ENCODE measurements around the gene UVSSA.

Gene UVSSA

GRCh38 chr4:1348746-1349145 lies 1.7 kb downstream of the UVSSA start:
- Histone ChIP-seq H3K4me3 (no peak overlapping the region), H3K27ac (no peak overlapping the region)
- TF ChIP-seq POLR2AphosphoS5 (IDR thresholded peaks at IDR 0.05; ENCODE audit: borderline replicate concordance, low read depth, low read length) (no peak), EZH2 (IDR thresholded peaks at IDR 0.05) (no peak), FOXP2 (optimal IDR thresholded peaks at IDR 0.05; ENCODE audit: control extremely low read depth, extremely low read length, insufficient read depth) (no peak)

GRCh38 chr4:1349359-1350168 lies 2.6 kb downstream of the UVSSA start:
- no peak for DNase-seq (ENCODE audit: low read depth, low spot score)
- Histone ChIP-seq H3K36me3 (ENCODE audit: insufficient read depth, low read length) (no peaks in the 10 kb centered on the region; the same call in 1 of the 2 replicates), H3K27ac (no peak overlapping the region), H3K9ac (ENCODE audit: insufficient read length) (no peak overlapping the region), H3K4me3 (no peak overlapping the region), H3K9me3 (ENCODE audit: low read depth, low read length) (no peaks in the 10 kb centered on the region)
- TF ChIP-seq EZH2 (IDR thresholded peaks at IDR 0.05) (no peak), FOXP2 (optimal IDR thresholded peaks at IDR 0.05; ENCODE audit: control extremely low read depth, extremely low read length, insufficient read depth) (no peak), POLR2AphosphoS5 (IDR thresholded peaks at IDR 0.05; ENCODE audit: borderline replicate concordance, low read depth, low read length) (no peak)

More at GRCh38 chr4:1348746-1349145, 1.7 kb downstream of the UVSSA start:
- no peaks in the 10 kb centered on the region; the same call in 1 of the 2 replicates for H3K36me3 ChIP-seq (ENCODE audit: insufficient read depth, low read length)
- no peak for DNase-seq (ENCODE audit: low read depth, low spot score)
- H3K9me3 ChIP-seq (ENCODE audit: low read depth, low read length) = no peaks in the 10 kb centered on the region
- H3K9ac ChIP-seq (ENCODE audit: insufficient read length) = no peak overlapping the region

- Histone ChIP-seq H3K27ac (no peak overlapping the region), H3K36me3 (ENCODE audit: insufficient read depth, low read length) (no peaks in the 10 kb centered on the region; the same call in 1 of the 2 replicates), H3K9ac (ENCODE audit: insufficient read length) (no peak overlapping the region), H3K4me3 (no peak overlapping the region), H3K9me3 (ENCODE audit: low read depth, low read length) (no peaks in the 10 kb centered on the region)
- no peak for DNase-seq (ENCODE audit: low read depth, low spot score)
- TF ChIP-seq POLR2AphosphoS5 (IDR thresholded peaks at IDR 0.05; ENCODE audit: borderline replicate concordance, low read depth, low read length) = no peak
- no peak for TF ChIP-seq EZH2 (IDR thresholded peaks at IDR 0.05)
- TF ChIP-seq FOXP2 (optimal IDR thresholded peaks at IDR 0.05; ENCODE audit: control extremely low read depth, extremely low read length, insufficient read depth) = no peak
Observed at GRCh38 chr4:1350169-1350520, 3.1 kb downstream of the UVSSA start.

- DNase-seq (ENCODE audit: low read depth, low spot score) = no peak
- Histone ChIP-seq H3K9ac (ENCODE audit: insufficient read length) (no peak overlapping the region), H3K4me3 (no peak overlapping the region), H3K36me3 (ENCODE audit: insufficient read depth, low read length) (no peaks in the 10 kb centered on the region; the same call in 1 of the 2 replicates), H3K27ac (no peak overlapping the region), H3K9me3 (ENCODE audit: low read depth, low read length) (no peaks in the 10 kb centered on the region)
- TF ChIP-seq EZH2 (IDR thresholded peaks at IDR 0.05) = no peak
- no peak for TF ChIP-seq FOXP2 (optimal IDR thresholded peaks at IDR 0.05; ENCODE audit: control extremely low read depth, extremely low read length, insufficient read depth)
- no peak for TF ChIP-seq POLR2AphosphoS5 (IDR thresholded peaks at IDR 0.05; ENCODE audit: borderline replicate concordance, low read depth, low read length)
Observed at GRCh38 chr4:1351854-1352566, 5.0 kb downstream of the UVSSA start.

GRCh38 chr4:1352567-1352900 lies 5.5 kb downstream of the UVSSA start:
- Histone ChIP-seq H3K9me3 (ENCODE audit: low read depth, low read length) (no peaks in the 10 kb centered on the region), H3K27ac (no peak overlapping the region), H3K36me3 (ENCODE audit: insufficient read depth, low read length) (no peaks in the 10 kb centered on the region; the same call in 1 of the 2 replicates), H3K4me3 (no peak overlapping the region), H3K9ac (ENCODE audit: insufficient read length) (no peak overlapping the region)
- DNase-seq (ENCODE audit: low read depth, low spot score) = no peak
- TF ChIP-seq POLR2AphosphoS5 (IDR thresholded peaks at IDR 0.05; ENCODE audit: borderline replicate concordance, low read depth, low read length) (no peak), FOXP2 (optimal IDR thresholded peaks at IDR 0.05; ENCODE audit: control extremely low read depth, extremely low read length, insufficient read depth) (no peak), EZH2 (IDR thresholded peaks at IDR 0.05) (no peak)

- no peaks in the 10 kb centered on the region for H3K9me3 ChIP-seq (ENCODE audit: low read depth, low read length)
- no peak overlapping the region for H3K4me3 ChIP-seq
- no peak overlapping the region for H3K9ac ChIP-seq (ENCODE audit: insufficient read length)
- H3K36me3 ChIP-seq (ENCODE audit: insufficient read depth, low read length) = no peaks in the 10 kb centered on the region; the same call in 1 of the 2 replicates
- H3K27ac ChIP-seq = no peak overlapping the region
- DNase-seq (ENCODE audit: low read depth, low spot score) = no peak
- TF ChIP-seq POLR2AphosphoS5 (IDR thresholded peaks at IDR 0.05; ENCODE audit: borderline replicate concordance, low read depth, low read length) (no peak), FOXP2 (optimal IDR thresholded peaks at IDR 0.05; ENCODE audit: control extremely low read depth, extremely low read length, insufficient read depth) (no peak), EZH2 (IDR thresholded peaks at IDR 0.05) (no peak)
Observed at GRCh38 chr4:1353186-1354055, 6.4 kb downstream of the UVSSA start.

GRCh38 chr4:1354136-1354982 lies 7.4 kb downstream of the UVSSA start:
- DNase-seq (ENCODE audit: low read depth, low spot score) = no peak
- H3K9ac ChIP-seq (ENCODE audit: insufficient read length) = no peak overlapping the region
- no peaks in the 10 kb centered on the region for H3K9me3 ChIP-seq (ENCODE audit: low read depth, low read length)
- TF ChIP-seq POLR2AphosphoS5 (IDR thresholded peaks at IDR 0.05; ENCODE audit: borderline replicate concordance, low read depth, low read length) (no peak), FOXP2 (optimal IDR thresholded peaks at IDR 0.05; ENCODE audit: control extremely low read depth, extremely low read length, insufficient read depth) (no peak), EZH2 (IDR thresholded peaks at IDR 0.05) (no peak)
- H3K4me3 ChIP-seq = no peak overlapping the region
- H3K27ac ChIP-seq = no peak overlapping the region
- H3K36me3 ChIP-seq (ENCODE audit: insufficient read depth, low read length) = no peaks in the 10 kb centered on the region; the same call in 1 of the 2 replicates
